ENCODE data around the gene TTC34. TPM values are rescaled to one million over a fixed set of nuclear protein-coding genes. Genes with fewer than 3 reads are reported as not detected.

TTC34 gene
- total RNA-seq, 4 donors from 2014 or later = 0.17 to 0.75 (median 0.27) TPM

GRCh38 chr1:2814511-2815075 is 13.1 kb upstream of the TTC34 start:
- no peak for TF ChIP-seq CTCF (IDR thresholded peaks at IDR 0.05; ENCODE audit: low read depth)

GRCh38 chr1:2812939-2813653 is 11.6 kb upstream of the TTC34 start:
- TF ChIP-seq CTCF (IDR thresholded peaks at IDR 0.05; ENCODE audit: low read depth) = no peak

GRCh38 chr1:2812136-2812535 is 10.6 kb upstream of the TTC34 start:
- TF ChIP-seq CTCF (IDR thresholded peaks at IDR 0.05; ENCODE audit: low read depth) = no peak

GRCh38 chr1:2811533-2811918 is 10.0 kb upstream of the TTC34 start:
- no peak for TF ChIP-seq CTCF (IDR thresholded peaks at IDR 0.05; ENCODE audit: low read depth)

GRCh38 chr1:2810899-2811532 is 9.5 kb upstream of the TTC34 start:
- TF ChIP-seq CTCF (IDR thresholded peaks at IDR 0.05; ENCODE audit: low read depth) = no peak

- no peak for TF ChIP-seq CTCF (IDR thresholded peaks at IDR 0.05; ENCODE audit: low read depth)
These were observed 8.8 kb upstream of the TTC34 start for GRCh38 chr1:2810281-2810680.

GRCh38 chr1:2809656-2810055 is 8.2 kb upstream of the TTC34 start:
- TF ChIP-seq CTCF (IDR thresholded peaks at IDR 0.05; ENCODE audit: low read depth) = no peak

Measured in subcutaneous adipose tissue (tissue), 4 donors.